H9 (cell line): Measurements from ENCODE around the gene MTHFD2. TPM values are rescaled to one million over a fixed set of nuclear protein-coding genes. Genes with fewer than 3 reads are reported as not detected.

Experiments used
- DNase-seq: peaks from one replicate; pipeline ENCODE4 v3.0.0-alpha.2; 2017
- H2AFZ ChIP-seq: one replicate; pipeline ENCODE4 v1.6.1; 2013; ENCODE audit warnings: mild to moderate bottlenecking, low read length, control low read depth, moderate library complexity
- H2AK5ac ChIP-seq: 2 replicates; pipeline ENCODE4 v1.6.1; 2013; ENCODE audit warnings: low read length, control low read depth, mixed read lengths; ENCODE audit not compliant: insufficient read length
- H2BK120ac ChIP-seq: one replicate; pipeline ENCODE4 v1.6.1; 2013; ENCODE audit warnings: low read depth, mild to moderate bottlenecking, low read length, control low read depth, inconsistent platforms; ENCODE audit not compliant: poor library complexity, severe bottlenecking
- H2BK12ac ChIP-seq: 2 replicates; pipeline ENCODE4 v1.6.1; 2013; ENCODE audit warnings: low read length, control low read depth, mixed read lengths, low read depth; ENCODE audit not compliant: insufficient read length
- H2BK15ac ChIP-seq: 2 replicates; pipeline ENCODE4 v1.6.1; 2013; ENCODE audit warnings: low read depth, low read length, control low read depth
- H2BK20ac ChIP-seq: one replicate; pipeline ENCODE4 v1.6.1; 2013; ENCODE audit warnings: low read depth, mild to moderate bottlenecking, low read length, control low read depth, inconsistent platforms; ENCODE audit not compliant: poor library complexity, severe bottlenecking
- H2BK5ac ChIP-seq: 2 replicates; pipeline ENCODE4 v1.6.1; 2013; ENCODE audit warnings: low read length, control low read depth, mixed read lengths; ENCODE audit not compliant: insufficient read length
- H3K14ac ChIP-seq: 2 replicates; pipeline ENCODE4 v1.6.1; 2013; ENCODE audit warnings: low read length, control low read depth; ENCODE audit not compliant: insufficient read depth
- H3K18ac ChIP-seq: 2 replicates; pipeline ENCODE4 v1.6.1; 2013; ENCODE audit warnings: low read depth, mild to moderate bottlenecking, mixed read lengths, low read length, control low read depth; ENCODE audit not compliant: insufficient read length
- H3K23ac ChIP-seq: 2 replicates; pipeline ENCODE4 v1.6.1; 2013; ENCODE audit warnings: low read length, control low read depth, mixed read lengths, low read depth; ENCODE audit not compliant: insufficient read length
- H3K23me2 ChIP-seq: 2 replicates; pipeline ENCODE4 v1.6.1; 2013; ENCODE audit warnings: low read depth, mild to moderate bottlenecking, mixed read lengths, low read length, control low read depth; ENCODE audit not compliant: insufficient read length, poor library complexity, severe bottlenecking
- H3K27ac ChIP-seq: 2 replicates; pipeline ENCODE4 v1.5.1; 2013; ENCODE audit warnings: low read length, control low read depth, mixed read lengths, low read depth; ENCODE audit not compliant: insufficient read length
- H3K27me3 ChIP-seq: 2 replicates; pipeline ENCODE4 v1.6.1; 2013; ENCODE audit warnings: low read length, control low read depth, inconsistent platforms; ENCODE audit not compliant: insufficient read depth
- H3K4ac ChIP-seq: 2 replicates; pipeline ENCODE4 v1.6.1; 2013; ENCODE audit warnings: low read depth, mild to moderate bottlenecking, control low read depth, inconsistent platforms, low read length, moderate library complexity
- H3K4me1 ChIP-seq: 2 replicates; pipeline ENCODE4 v1.6.1; 2013; ENCODE audit warnings: low read length, control low read depth, inconsistent platforms; ENCODE audit not compliant: insufficient read depth
- H3K4me2 ChIP-seq: 2 replicates; pipeline ENCODE4 v1.6.1; 2013; ENCODE audit warnings: low read length, control low read depth, mixed read lengths; ENCODE audit not compliant: insufficient read length, insufficient read depth
- H3K56ac ChIP-seq: 2 replicates; pipeline ENCODE4 v1.6.1; 2013; ENCODE audit warnings: low read depth, mild to moderate bottlenecking, mixed read lengths, low read length, control low read depth; ENCODE audit not compliant: insufficient read length
- H3K79me1 ChIP-seq: 2 replicates; pipeline ENCODE4 v1.6.1; 2013; ENCODE audit warnings: low read depth, mild to moderate bottlenecking, moderate library complexity, low read length, control low read depth, inconsistent platforms; ENCODE audit not compliant: insufficient read depth, poor library complexity, severe bottlenecking
- H3K79me2 ChIP-seq: 2 replicates; pipeline ENCODE4 v1.6.1; 2013; ENCODE audit warnings: low read length, control low read depth, inconsistent platforms; ENCODE audit not compliant: insufficient read depth
- H3K9ac ChIP-seq: 2 replicates; pipeline ENCODE4 v1.6.1; 2013; ENCODE audit warnings: low read length, control low read depth, mixed read lengths; ENCODE audit not compliant: insufficient read length; ENCODE audit errors: extremely low read depth
- H3K9me3 ChIP-seq: one replicate; pipeline ENCODE4 v1.6.1; 2013; ENCODE audit warnings: low read depth, low read length, inconsistent platforms; ENCODE audit not compliant: control insufficient read depth
- H3T11ph ChIP-seq: one replicate; pipeline ENCODE4 v1.6.1; 2013; ENCODE audit warnings: mild to moderate bottlenecking, low read length, control low read depth, inconsistent platforms
- H4K20me1 ChIP-seq: one replicate; pipeline ENCODE4 v1.6.1; 2013; ENCODE audit not compliant: control insufficient read depth, insufficient read length, insufficient read depth
- H4K5ac ChIP-seq: 2 replicates; pipeline ENCODE4 v1.6.1; 2013; ENCODE audit warnings: low read depth, mild to moderate bottlenecking, mixed read lengths, low read length, control low read depth; ENCODE audit not compliant: insufficient read length
- H4K8ac ChIP-seq: replicated peaks from 2 replicates; pipeline ENCODE4 v1.6.1; 2013; ENCODE audit warnings: low read length, control low read depth, mixed read lengths, low read depth; ENCODE audit not compliant: insufficient read length
- H4K91ac ChIP-seq: 2 replicates; pipeline ENCODE4 v1.6.1; 2013; ENCODE audit warnings: low read depth, mild to moderate bottlenecking, moderate library complexity, mixed read lengths, low read length, control low read depth; ENCODE audit not compliant: insufficient read length
- H3K27ac Mint-ChIP-seq, 3 experiments: 2 replicates in 2 of 3; 3 replicates in 1 of 3; pipeline ENCODE4 v1.8.0; 2020 to 2021; ENCODE audit warnings: mixed read lengths in 3 of 3, mild to moderate bottlenecking in 1 of 3, moderate library complexity in 1 of 3
- H3K27me3 Mint-ChIP-seq: 2 replicates; pipeline ENCODE4 v1.8.0; 2021; ENCODE audit warnings: low read depth, mild to moderate bottlenecking, moderate library complexity, mixed read lengths
- H3K36me3 Mint-ChIP-seq, 3 experiments: 2 replicates in 2 of 3; 3 replicates in 1 of 3; pipeline ENCODE4 v1.8.0; 2020 to 2021; ENCODE audit warnings: low read depth in 3 of 3, mixed read lengths in 3 of 3; ENCODE audit not compliant: insufficient read depth in 1 of 3
- H3K4me1 Mint-ChIP-seq, 2 experiments: 2 replicates each; pipeline ENCODE4 v1.8.0; 2020; ENCODE audit warnings: mixed read lengths in 2 of 2
- H3K4me3 Mint-ChIP-seq, 2 experiments: 2 replicates in 1 of 2; 3 replicates in 1 of 2; pipeline ENCODE4 v1.8.0; 2020 to 2021; ENCODE audit warnings: mild to moderate bottlenecking in 2 of 2, mixed read lengths in 2 of 2, moderate library complexity in 1 of 2
- H3K9me3 Mint-ChIP-seq, 2 experiments: 2 replicates in 1 of 2; 3 replicates in 1 of 2; pipeline ENCODE4 v1.8.0; 2020; ENCODE audit warnings: mild to moderate bottlenecking in 2 of 2, mixed read lengths in 2 of 2, moderate library complexity in 1 of 2
- CTCF ChIP-seq: fragments of 200-600 bp; sonication (generic); conservative IDR thresholded peaks from 3 replicates; pipeline ENCODE4 v1.8.0; 2021; ENCODE audit warnings: antibody characterized with exemption, mild to moderate bottlenecking
- total RNA-seq: library from RNA; stranded (reverse); gene quantifications from 2 replicates; pipeline ENCODE4 v1.2.1, GENCODE V29; 2021

MTHFD2 gene
- total RNA-seq, 1 experiment from 2014 or later = 201 TPM

DNA sequence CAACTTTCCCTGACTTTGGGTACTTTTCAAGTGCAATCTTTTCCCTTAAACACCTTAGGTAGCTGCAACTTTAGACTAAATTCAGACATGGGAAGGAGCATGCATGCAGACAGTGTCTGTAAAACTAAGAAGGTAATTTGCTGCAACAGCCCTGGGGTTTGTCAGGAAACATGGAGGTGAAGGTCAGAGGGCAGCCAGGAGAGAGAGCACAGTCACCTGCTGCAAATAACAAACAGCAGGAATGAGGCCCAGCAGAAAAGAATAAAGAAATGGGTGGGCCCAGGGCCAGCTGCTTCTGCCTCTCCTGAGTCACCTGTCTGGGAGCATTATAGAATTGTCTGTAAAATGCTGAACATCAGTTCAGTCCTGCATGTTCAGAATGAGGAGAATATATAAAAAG lies 35.2 kb downstream of the MTHFD2 start:
- Mint-ChIP-seq H3K27me3 (peaks cover 14% of the 10 kb centered on the region), H3K27ac (no peak overlapping the region), H3K36me3 (no peaks in the 10 kb centered on the region), H3K9me3 (no peaks in the 10 kb centered on the region), H3K4me3 (no peak overlapping the region), H3K4me1 (peaks cover 6 to 7% of the 10 kb centered on the region in 2 experiments)
- no peak overlapping the region for H2BK12ac ChIP-seq
- no peak overlapping the region for H2BK5ac ChIP-seq
- no peak overlapping the region for H3K27ac ChIP-seq
- no peaks in the 10 kb centered on the region for H3K79me1 ChIP-seq
- no peak overlapping the region for H4K5ac ChIP-seq
- no peak overlapping the region for H3K9ac ChIP-seq
- H2AK5ac ChIP-seq = no peak overlapping the region
- no peaks in the 10 kb centered on the region for H3K9me3 ChIP-seq
- H4K8ac ChIP-seq = no peak overlapping the region
- no peak overlapping the region for H3K14ac ChIP-seq
- no peaks in the 10 kb centered on the region for H3K79me2 ChIP-seq
- no peak overlapping the region for H2BK15ac ChIP-seq
- H3K18ac ChIP-seq = no peak overlapping the region
- no peak overlapping the region for H3K56ac ChIP-seq
- no peak overlapping the region for H3T11ph ChIP-seq
- no peak overlapping the region for H2BK120ac ChIP-seq
- no peak for TF ChIP-seq CTCF
- no peak for DNase-seq
- no peaks in the 10 kb centered on the region for H3K23me2 ChIP-seq
- no peaks in the 10 kb centered on the region; the same call in 1 of the 2 replicates for H3K4me1 ChIP-seq
- H3K4me2 ChIP-seq = no peak overlapping the region
- no peak overlapping the region for H3K4ac ChIP-seq
- no peaks in the 10 kb centered on the region for H4K20me1 ChIP-seq
- H2BK20ac ChIP-seq = no peak overlapping the region
- H3K27me3 ChIP-seq = no peaks in the 10 kb centered on the region
- H4K91ac ChIP-seq = no peak overlapping the region
- no peak overlapping the region for H2AFZ ChIP-seq
- H3K23ac ChIP-seq = no peak overlapping the region
